Activated CD8-positive, alpha-beta memory T cell treated with anti-CD3 and anti-CD28 coated beads, Interleukin-2, amount 10 ng/mL, durations not matched to agents 7 days and 5 days (primary cell): Measurements from ENCODE around the gene FKBP4. TPM values are rescaled to one million over a fixed set of nuclear protein-coding genes. Genes with fewer than 3 reads are reported as not detected.
A peak's percentile ranks its signal among the peaks of the same experiment; 100 is the strongest.
"Not testable (repeated sequence)": the region's sequence is repeated elsewhere in the genome, so short reads cannot be mapped to it uniquely, and the experiment has no call there.

Experiments used
- ATAC-seq: fragments of 150-1000 bp; cut with Tn5 transposase; one replicate; pipeline ENCODE4 v1.10.0; 2021; ENCODE audit warnings: moderate library complexity
- CTCF ChIA-PET: fragments of 350-600 bp; sonication (Branson Sonifier 250); formaldehyde crosslinking; loops from one replicate; lab custom pipeline; 2021; ENCODE audit warnings: antibody characterized with exemption; lab: Charles Lee
- DNase-seq: peaks from one replicate; pipeline ENCODE4 v3.0.0-alpha.2; 2020
- H3K27ac Mint-ChIP-seq: one replicate; pipeline ENCODE4 v1.8.0; 2021; ENCODE audit warnings: mild to moderate bottlenecking, mixed read lengths
- H3K27me3 Mint-ChIP-seq: one replicate; pipeline ENCODE4 v1.8.0; 2021; ENCODE audit warnings: mixed read lengths
- H3K36me3 Mint-ChIP-seq: one replicate; pipeline ENCODE4 v1.8.0; 2021; ENCODE audit warnings: mild to moderate bottlenecking, mixed read lengths
- H3K4me1 Mint-ChIP-seq: one replicate; pipeline ENCODE4 v1.8.0; 2021; ENCODE audit warnings: mixed read lengths
- H3K4me3 Mint-ChIP-seq: one replicate; pipeline ENCODE4 v1.8.0; 2021; ENCODE audit warnings: mild to moderate bottlenecking, moderate library complexity, mixed read lengths
- H3K9me3 Mint-ChIP-seq: one replicate; pipeline ENCODE4 v1.8.0; 2022; ENCODE audit warnings: low read depth, mixed read lengths
- total RNA-seq, 2 experiments: library from RNA; stranded (reverse); gene quantifications; one replicate each; pipeline ENCODE4 v1.2.3, GENCODE V29; 2021

FKBP4 gene
- total RNA-seq, 2 experiments from 2014 or later: 78.2 to 109 TPM

DNA sequence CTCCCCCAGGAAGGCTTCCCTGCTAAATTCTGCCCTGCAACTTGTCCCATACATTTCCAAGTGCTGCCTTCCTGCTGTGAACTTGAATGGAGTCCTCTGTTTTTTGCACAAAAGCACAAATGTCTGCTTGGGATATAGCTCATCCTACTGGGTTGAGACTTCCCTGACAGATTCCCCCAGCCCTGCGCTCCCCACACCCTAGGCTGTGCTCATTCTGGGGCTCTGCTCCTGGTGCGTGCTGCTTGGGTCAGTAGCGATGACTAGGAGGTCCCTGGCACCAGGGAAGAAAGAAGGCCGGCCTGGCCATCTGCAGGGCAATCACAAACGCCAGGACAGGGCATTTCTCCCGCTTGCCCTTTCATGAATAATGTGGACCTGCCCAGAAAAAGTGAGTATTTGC is 29.2 kb upstream of the FKBP4 start:
- ATAC-seq (no peak), DNase-seq (no peak)
- Mint-ChIP-seq H3K9me3 (no peaks in the 10 kb centered on the region), H3K36me3 (no peaks in the 10 kb centered on the region), H3K4me1 (no peaks in the 10 kb centered on the region), H3K27ac (no peak overlapping the region), H3K4me3 (no peak overlapping the region), H3K27me3 (peaks cover 2% of the 10 kb centered on the region)
- CTCF ChIA-PET: interaction anchor here (1.1 kb wide), 1 partner anchor 83 kb away, joined by 3 read pairs; no protein-coding TSS in a partner anchor

DNA sequence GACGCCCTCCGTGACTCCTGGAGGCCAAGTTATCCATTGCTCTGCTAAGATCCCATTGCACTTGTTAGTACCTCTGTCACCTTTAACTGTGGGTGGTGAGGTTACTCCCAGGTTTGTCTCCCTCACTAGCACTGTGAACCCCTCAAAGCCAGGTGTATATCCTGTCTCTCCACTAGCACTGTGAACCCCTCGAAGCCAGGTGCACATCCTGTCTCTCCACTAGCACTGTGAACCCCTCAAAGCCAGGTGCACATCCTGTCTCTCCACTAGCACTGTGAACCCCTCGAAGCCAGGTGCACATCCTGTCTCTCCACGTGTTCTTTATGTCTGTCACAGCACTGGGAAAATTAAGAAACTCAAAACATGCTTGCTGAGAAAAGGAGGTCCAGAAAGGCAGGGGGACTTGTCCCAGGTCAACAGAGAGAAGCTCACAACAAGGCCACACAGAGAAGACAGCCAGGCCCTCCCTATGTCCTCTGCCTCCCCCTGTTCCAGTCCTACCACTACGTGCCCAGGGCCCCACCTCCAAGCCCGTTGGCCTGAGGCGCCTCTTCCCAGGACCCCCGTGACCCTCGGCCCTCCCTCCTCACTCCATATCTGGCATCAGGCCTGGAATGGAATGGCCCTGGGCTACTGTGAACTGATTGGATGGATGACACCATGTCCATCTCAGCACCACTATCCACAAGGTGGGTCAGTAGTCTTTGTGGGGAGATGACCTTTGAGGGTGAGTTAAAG is 26.4 kb upstream of the FKBP4 start:
- CTCF ChIA-PET: no interaction called here
- H3K9me3 Mint-ChIP-seq: no peaks in the 10 kb centered on the region
- no peak overlapping the region for H3K4me3 Mint-ChIP-seq

DNA sequence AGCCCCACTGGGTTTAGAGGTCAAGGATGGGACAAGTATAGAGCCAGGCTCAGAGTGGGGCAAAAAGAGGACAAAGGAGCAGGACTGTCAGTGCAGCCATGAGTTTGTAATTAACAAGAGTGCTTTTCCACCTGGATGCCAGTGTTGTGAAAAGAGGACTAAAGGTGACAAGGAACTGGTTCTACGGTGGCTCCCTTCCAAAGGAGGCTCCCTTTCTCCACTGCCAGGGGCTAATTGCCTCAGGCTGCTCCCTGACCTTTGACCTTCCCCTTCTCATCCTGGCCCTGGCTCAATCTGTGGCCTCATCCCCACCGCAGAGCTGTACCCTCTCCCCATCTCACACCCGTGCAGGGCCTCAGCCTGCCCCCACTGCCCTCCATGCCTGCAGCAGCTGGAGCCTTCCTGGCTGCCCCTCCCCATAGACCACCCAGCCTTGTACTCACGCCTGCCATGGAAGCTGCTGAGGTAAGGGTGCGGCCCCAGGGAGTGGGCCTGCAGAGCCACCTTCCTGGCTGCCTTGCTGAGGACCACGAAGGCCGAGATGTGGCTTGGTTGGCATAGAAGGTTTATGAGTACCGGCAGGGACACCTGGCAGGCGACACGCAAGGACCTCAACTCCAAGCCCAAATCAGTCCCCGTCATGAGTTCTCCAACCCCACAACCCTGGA is 24.8 kb upstream of the FKBP4 start:
- ATAC-seq: no peak

More for the DNA sequence above, 26.4 kb upstream of the FKBP4 start:
- no peaks in the 10 kb centered on the region for H3K4me1 Mint-ChIP-seq
- ATAC-seq (no peak), DNase-seq (no peak)
- H3K27ac Mint-ChIP-seq: no peak overlapping the region
- no peaks in the 10 kb centered on the region for H3K36me3 Mint-ChIP-seq
- peaks cover 2% of the 10 kb centered on the region for H3K27me3 Mint-ChIP-seq

DNA sequence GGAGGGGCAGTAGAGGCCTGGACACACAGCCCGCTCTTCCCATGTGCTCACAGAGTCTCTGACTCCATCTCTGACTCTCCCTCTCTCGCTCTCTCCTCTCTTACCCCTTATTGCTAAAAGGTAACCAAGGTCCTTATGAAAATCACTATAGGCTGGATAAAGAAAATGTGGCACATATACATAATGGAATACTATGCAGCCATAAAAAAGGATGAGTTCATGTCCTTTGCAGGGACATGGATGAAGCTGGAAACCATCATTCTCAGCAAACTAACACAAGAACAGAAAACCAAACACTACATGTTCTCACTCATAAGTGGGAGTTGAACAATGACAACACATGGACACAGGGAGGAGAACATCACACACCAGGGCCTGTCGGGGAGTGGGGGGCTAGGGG is 24.2 kb upstream of the FKBP4 start:
- CTCF ChIA-PET, H3K4me1 Mint-ChIP-seq, H3K27me3 Mint-ChIP-seq, ATAC-seq, H3K9me3 Mint-ChIP-seq, H3K27ac Mint-ChIP-seq, H3K36me3 Mint-ChIP-seq, H3K4me3 Mint-ChIP-seq, DNase-seq: not testable (repeated sequence)

More for the DNA sequence above, 24.8 kb upstream of the FKBP4 start:
- H3K4me1 Mint-ChIP-seq: no peaks in the 10 kb centered on the region
- H3K4me3 Mint-ChIP-seq: no peak overlapping the region
- no peak overlapping the region for H3K27ac Mint-ChIP-seq
- H3K36me3 Mint-ChIP-seq: no peaks in the 10 kb centered on the region
- H3K9me3 Mint-ChIP-seq: no peaks in the 10 kb centered on the region
- H3K27me3 Mint-ChIP-seq: no peaks in the 10 kb centered on the region
- CTCF ChIA-PET: no interaction called here
- DNase-seq: no peak

DNA sequence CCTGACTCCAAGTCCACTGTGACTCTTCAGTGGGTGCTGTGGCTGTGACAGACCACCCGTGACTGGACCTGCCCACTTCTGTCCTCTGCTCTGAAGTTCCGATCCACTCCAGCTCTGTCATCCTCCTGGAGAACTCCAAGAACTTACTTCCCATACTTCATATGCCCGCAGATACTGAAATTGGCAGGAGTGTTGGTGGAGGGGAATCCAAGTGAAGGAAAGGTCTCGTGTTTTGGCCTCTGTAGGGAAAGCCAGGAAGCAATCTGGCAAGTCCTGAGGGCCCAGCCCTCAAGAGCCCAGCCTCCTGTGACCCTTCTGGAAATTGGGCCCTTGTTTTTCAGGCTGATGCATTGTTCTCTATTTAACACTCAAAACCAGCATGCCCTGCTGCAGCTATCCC is 22.4 kb upstream of the FKBP4 start:
- Mint-ChIP-seq H3K27ac (no peak overlapping the region), H3K4me1 (no peaks in the 10 kb centered on the region), H3K4me3 (no peak overlapping the region), H3K27me3 (no peaks in the 10 kb centered on the region), H3K36me3 (no peaks in the 10 kb centered on the region), H3K9me3 (no peaks in the 10 kb centered on the region)
- DNase-seq (no peak), ATAC-seq (no peak)
- CTCF ChIA-PET: no interaction called here

DNA sequence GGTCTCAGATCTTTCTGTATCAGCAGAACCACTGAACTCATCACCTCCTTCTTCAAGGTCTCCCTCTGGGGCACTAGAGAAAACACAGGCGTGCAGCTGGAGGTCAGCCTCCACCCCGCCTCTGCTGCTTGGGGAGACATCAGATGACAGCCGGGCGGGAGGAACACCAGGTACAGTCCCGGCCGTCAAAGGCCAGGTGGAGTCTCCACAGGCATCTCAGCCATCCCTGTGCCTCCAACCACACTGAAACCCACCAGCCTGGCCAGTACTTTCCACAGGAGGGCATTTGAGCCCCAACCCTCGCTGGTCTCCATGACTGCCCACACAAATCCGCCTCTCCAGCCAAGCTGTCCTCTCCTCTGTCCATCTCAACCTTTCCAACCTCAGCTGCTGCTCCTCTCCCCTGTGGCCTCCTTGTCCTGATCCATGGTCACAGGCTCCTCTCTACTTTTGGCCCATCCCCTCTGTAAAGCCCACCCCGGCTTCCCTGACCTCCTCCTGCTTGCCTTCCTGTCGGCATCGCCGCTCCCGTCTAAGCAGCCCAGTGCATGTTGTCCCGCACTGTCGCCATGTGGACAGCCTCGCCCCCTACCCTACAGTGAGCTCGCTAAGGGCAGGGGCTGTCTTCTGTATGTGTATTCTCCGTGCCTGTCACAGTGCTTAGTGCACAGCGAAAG is 21.4 kb upstream of the FKBP4 start:
- Mint-ChIP-seq H3K4me1 (no peaks in the 10 kb centered on the region), H3K27ac (no peak overlapping the region), H3K36me3 (no peaks in the 10 kb centered on the region), H3K4me3 (no peak overlapping the region), H3K9me3 (no peaks in the 10 kb centered on the region), H3K27me3 (no peaks in the 10 kb centered on the region)
- ATAC-seq: no peak
- DNase-seq: no peak
- CTCF ChIA-PET: no interaction called here

DNA sequence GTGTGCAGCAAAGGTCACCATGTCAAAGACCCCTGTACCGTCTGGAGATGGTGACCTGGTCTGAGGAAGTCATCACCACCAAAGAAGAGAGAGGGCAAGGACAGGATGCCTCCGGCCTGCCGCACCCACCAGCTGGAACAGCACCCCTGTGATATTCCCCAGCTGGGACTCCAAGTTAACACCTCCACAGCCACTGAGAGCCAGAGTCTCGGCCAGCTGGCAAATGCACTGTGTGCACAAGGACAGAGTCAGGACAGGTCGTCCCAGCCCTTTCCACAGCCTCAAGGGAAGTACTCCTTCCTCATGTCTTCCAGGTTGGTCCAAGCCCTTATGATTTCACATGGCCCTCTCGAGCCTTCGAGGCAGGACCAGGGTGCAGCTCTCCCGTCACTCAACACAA is 19.3 kb upstream of the FKBP4 start:
- Mint-ChIP-seq H3K27me3 (peaks cover 7% of the 10 kb centered on the region), H3K4me1 (no peaks in the 10 kb centered on the region), H3K27ac (no peak overlapping the region), H3K36me3 (no peaks in the 10 kb centered on the region), H3K9me3 (no peaks in the 10 kb centered on the region), H3K4me3 (no peak overlapping the region)
- CTCF ChIA-PET: no interaction called here
- ATAC-seq: no peak
- no peak for DNase-seq

DNA sequence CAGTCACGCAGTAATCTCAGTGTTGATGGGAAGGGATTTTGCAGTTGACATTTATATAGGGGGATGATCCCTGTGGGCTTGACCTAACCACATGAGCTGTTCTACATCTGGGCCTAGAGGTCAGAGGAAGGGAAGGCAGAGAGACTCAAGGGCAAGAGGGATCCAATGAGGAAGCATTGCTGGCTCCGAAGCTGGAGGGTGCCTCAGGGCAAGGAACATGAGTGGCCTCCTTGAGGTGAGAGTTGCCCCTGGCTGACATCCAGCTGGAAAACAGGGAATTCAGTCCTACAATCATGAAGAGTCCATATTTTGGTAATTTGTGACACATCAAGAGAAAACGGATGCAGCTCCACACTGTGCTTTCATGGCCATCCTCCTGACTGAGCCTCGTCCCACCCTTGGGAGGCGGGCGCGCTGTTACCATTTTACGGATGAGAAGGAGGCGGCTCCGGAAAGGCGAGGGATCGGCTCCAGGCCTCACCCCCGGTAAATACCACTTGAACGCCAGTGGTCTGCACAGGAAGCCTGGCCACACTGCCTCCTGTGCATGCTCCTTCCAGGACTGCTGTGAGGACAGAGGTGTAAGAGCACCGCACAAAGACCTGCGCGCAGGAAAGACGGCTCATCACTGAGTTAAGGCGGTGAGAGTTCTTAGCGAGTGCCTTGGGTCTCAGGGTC is 18.5 kb upstream of the FKBP4 start:
- no peaks in the 10 kb centered on the region for H3K36me3 Mint-ChIP-seq
- no peak overlapping the region for H3K27ac Mint-ChIP-seq
- ATAC-seq: no peak
- H3K4me3 Mint-ChIP-seq: no peak overlapping the region
- DNase-seq: no peak
- no peaks in the 10 kb centered on the region for H3K4me1 Mint-ChIP-seq
- CTCF ChIA-PET: no interaction called here
- H3K9me3 Mint-ChIP-seq: no peaks in the 10 kb centered on the region
- peaks cover 7% of the 10 kb centered on the region for H3K27me3 Mint-ChIP-seq

DNA sequence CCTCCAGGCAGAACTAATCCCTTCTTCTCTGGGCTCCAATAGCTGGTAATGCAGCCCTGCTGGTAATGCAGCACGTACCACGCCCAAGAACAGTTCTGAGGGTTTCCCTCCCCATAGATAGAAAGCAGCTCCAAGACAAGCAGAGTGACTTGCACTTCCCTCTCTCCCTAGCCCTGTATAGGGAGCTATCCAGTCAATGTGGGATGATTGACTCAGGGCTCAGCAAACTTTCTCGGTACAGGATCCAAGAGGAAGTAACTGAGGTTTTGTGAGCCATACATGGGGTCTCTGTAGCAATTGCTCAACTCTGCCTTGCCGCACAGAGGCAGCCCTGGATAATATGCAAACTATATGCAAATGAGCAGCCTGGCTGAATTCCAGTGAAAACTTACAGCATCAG is 15.5 kb upstream of the FKBP4 start:
- Mint-ChIP-seq H3K36me3 (no peaks in the 10 kb centered on the region), H3K27me3 (peaks cover 22% of the 10 kb centered on the region), H3K9me3 (no peaks in the 10 kb centered on the region), H3K4me3 (no peak overlapping the region), H3K4me1 (peaks cover 6% of the 10 kb centered on the region), H3K27ac (no peak overlapping the region)
- DNase-seq (no peak), ATAC-seq (no peak)
- CTCF ChIA-PET: no interaction called here

DNA sequence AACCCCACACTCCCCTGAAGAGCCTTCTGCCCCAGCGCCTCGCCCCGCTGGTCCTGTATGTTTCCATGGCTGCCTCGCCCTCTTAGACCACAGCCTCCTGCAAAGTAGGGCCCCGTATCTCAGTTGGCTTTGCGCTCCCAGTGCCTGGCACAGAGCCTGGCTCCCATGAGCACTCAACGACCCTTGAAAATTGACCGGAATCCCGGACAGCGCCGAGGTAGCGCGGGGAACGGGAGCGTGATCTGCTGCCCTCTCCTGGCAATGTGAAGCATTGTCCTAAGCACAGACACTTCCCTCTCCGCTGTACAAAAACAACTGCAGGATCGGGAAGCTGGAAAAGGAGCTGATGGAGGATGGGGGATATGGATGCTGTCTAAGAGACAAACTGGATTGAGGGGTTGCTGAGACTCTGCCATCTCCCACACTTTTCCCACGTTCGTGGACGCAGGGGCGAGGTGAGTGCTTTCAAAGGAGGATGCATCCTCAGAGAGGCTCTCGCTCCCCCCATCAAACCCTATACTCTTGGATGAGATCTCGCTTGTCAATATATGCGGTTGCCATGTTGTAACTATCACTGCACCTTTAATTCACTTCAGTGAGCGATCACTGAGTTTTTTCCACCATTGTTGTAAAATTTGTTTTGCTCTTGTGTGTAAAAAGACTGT is 10.7 kb upstream of the FKBP4 start:
- H3K36me3 Mint-ChIP-seq: no peaks in the 10 kb centered on the region
- peaks cover 32% of the 10 kb centered on the region for H3K27me3 Mint-ChIP-seq
- peak; percentile 61 for DNase-seq
- peak; percentile 92 for ATAC-seq
- peak overlapping the region; percentile 49 for H3K4me3 Mint-ChIP-seq
- CTCF ChIA-PET: interaction anchor here (0.7 to 6.3 kb wide), 17 partner anchors 8 to 201 kb away, joined by 3 to 68 read pairs (median 4); partner anchors contain the start of gene FKBP4
- no peak overlapping the region for H3K27ac Mint-ChIP-seq
- peaks cover 7% of the 10 kb centered on the region for H3K4me1 Mint-ChIP-seq
- H3K9me3 Mint-ChIP-seq: no peaks in the 10 kb centered on the region

DNA sequence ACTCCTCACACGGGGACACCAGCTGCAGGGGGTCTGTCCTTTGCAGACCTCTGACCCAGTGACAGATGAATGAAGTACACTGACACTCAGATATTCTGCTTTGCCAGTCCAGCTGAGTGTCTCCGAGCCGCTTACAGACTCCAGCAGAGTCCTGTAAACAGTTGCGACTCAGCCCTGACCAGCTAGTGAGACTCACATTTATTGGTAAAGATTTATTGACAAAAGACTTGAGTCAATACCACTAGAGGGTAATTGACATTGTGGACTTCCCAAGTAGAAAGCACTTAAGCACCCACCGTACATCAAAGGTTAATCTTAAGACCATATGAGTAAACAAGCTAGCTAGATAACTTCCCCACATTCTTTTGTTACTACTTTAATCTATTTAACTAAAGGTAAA is 9.8 kb upstream of the FKBP4 start:
- no peaks in the 10 kb centered on the region for H3K9me3 Mint-ChIP-seq
- no peak overlapping the region for H3K27ac Mint-ChIP-seq
- DNase-seq (no peak), ATAC-seq (no peak)
- H3K27me3 Mint-ChIP-seq: peaks cover 27% of the 10 kb centered on the region
- peaks cover 7% of the 10 kb centered on the region for H3K4me1 Mint-ChIP-seq
- H3K36me3 Mint-ChIP-seq: no peaks in the 10 kb centered on the region
- CTCF ChIA-PET: interaction anchor here (1.5 to 6.3 kb wide), 4 partner anchors 10 to 202 kb away, joined by 7 to 68 read pairs (median 26); partner anchors contain the start of gene FKBP4
- no peak overlapping the region for H3K4me3 Mint-ChIP-seq

DNA sequence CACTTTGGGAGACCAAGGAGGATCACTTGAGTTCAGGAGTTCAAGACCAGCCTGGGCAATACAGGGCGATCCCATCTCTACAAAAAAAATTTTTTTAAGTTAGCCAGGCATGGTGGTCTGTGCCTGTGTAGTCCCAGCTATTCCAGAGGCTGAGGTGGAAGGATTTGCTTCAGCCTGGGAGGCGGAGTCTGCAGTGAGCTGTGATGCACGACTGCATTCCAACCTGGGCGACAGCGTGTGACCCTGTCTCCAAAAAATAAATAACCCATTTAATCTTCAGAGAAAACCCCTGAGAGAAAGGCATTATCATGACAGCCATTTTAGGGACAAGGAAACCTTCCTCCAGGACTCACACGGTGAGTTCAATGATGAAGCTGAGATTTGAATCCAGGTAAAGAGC is 3.7 kb upstream of the FKBP4 start:
- CTCF ChIA-PET: interaction anchor here (0.5 to 1.6 kb wide), 3 partner anchors 8 to 108 kb away, joined by 3 to 5 read pairs (median 3); no protein-coding TSS in a partner anchor
- H3K27me3 Mint-ChIP-seq: peaks cover 5% of the 10 kb centered on the region
- no peak overlapping the region for H3K4me3 Mint-ChIP-seq
- DNase-seq (no peak), ATAC-seq (no peak)
- no peaks in the 10 kb centered on the region for H3K36me3 Mint-ChIP-seq
- H3K4me1 Mint-ChIP-seq: peaks cover 5% of the 10 kb centered on the region
- no peak overlapping the region for H3K27ac Mint-ChIP-seq
- no peaks in the 10 kb centered on the region for H3K9me3 Mint-ChIP-seq
